Ramos (cell line): Measurements from ENCODE around the gene PPEF2.
"Not testable (repeated sequence)": the region's sequence is repeated elsewhere in the genome, so short reads cannot be mapped to it uniquely, and the experiment has no call there.

Experiments
- in situ Hi-C: fragments of 300-500 bp; cut with MboI; formaldehyde crosslinking; loops from one replicate; pipeline ENCODE4 v1.14.3; 2022; ENCODE audit warnings: low sequenced_read_pairs; ENCODE audit not compliant: unreplicated experiment

The PPEF2 gene

GRCh38 chr4:75902352-75902751 lies at the start of gene PPEF2:
PPEF2 (minus strand) TSS chr4:75902452; CDS start chr4:75896325, 6,127 bp downstream.
- in situ Hi-C loops = loop anchor here (10.0 kb wide), 1 partner anchor 162 kb away; no protein-coding TSS in a partner anchor

- in situ Hi-C loops = no loop called here
These were observed 48.1 kb upstream of the PPEF2 start for GRCh38 chr4:75950213-75950815.

GRCh38 chr4:75948822-75949444 lies 46.7 kb upstream of the PPEF2 start:
- in situ Hi-C loops = no loop called here

- in situ Hi-C loops = no loop called here
These were observed 38.5 kb upstream of the PPEF2 start, which contains the start of gene NAAA for GRCh38 chr4:75940692-75941253. NAAA (minus strand) TSS chr4:75941013; CDS start chr4:75940949, 64 bp downstream.

GRCh38 chr4:75939890-75940691 lies 37.8 kb upstream of the PPEF2 start:
- in situ Hi-C loops = no loop called here

- in situ Hi-C loops = no loop called here
These were observed 33.4 kb upstream of the PPEF2 start for GRCh38 chr4:75935628-75936027.

GRCh38 chr4:75930152-75930551 lies 27.9 kb upstream of the PPEF2 start:
- in situ Hi-C loops = no loop called here

- in situ Hi-C loops = not testable (repeated sequence)
These were observed 22.7 kb upstream of the PPEF2 start for GRCh38 chr4:75924916-75925315.

GRCh38 chr4:75924309-75924827 lies 22.1 kb upstream of the PPEF2 start:
- in situ Hi-C loops = no loop called here

GRCh38 chr4:75922588-75922987 lies 20.3 kb upstream of the PPEF2 start:
- in situ Hi-C loops = no loop called here

- in situ Hi-C loops = no loop called here
These were observed 19.7 kb upstream of the PPEF2 start for GRCh38 chr4:75921910-75922309.

- in situ Hi-C loops = no loop called here
These were observed 18.1 kb upstream of the PPEF2 start for GRCh38 chr4:75920327-75920726.

GRCh38 chr4:75919920-75920319 lies 17.7 kb upstream of the PPEF2 start:
- in situ Hi-C loops = no loop called here

- in situ Hi-C loops = no loop called here
These were observed 13.9 kb upstream of the PPEF2 start for GRCh38 chr4:75916091-75916661.

GRCh38 chr4:75912968-75913367 lies 10.7 kb upstream of the PPEF2 start:
- in situ Hi-C loops = no loop called here

GRCh38 chr4:75910831-75911230 lies 8.6 kb upstream of the PPEF2 start:
- in situ Hi-C loops = not testable (repeated sequence)

GRCh38 chr4:75909405-75909804 lies 7.2 kb upstream of the PPEF2 start:
- in situ Hi-C loops = loop anchor here (10.0 kb wide), 1 partner anchor 155 kb away; no protein-coding TSS in a partner anchor

- in situ Hi-C loops = loop anchor here (10.0 kb wide), 1 partner anchor 156 kb away; no protein-coding TSS in a partner anchor
These were observed 6.3 kb upstream of the PPEF2 start for GRCh38 chr4:75908555-75908954.

- in situ Hi-C loops = loop anchor here (10.0 kb wide), 1 partner anchor 157 kb away; no protein-coding TSS in a partner anchor
These were observed 5.7 kb upstream of the PPEF2 start for GRCh38 chr4:75907966-75908365.

- in situ Hi-C loops = loop anchor here (10.0 kb wide), 1 partner anchor 161 kb away; no protein-coding TSS in a partner anchor
These were observed 1.8 kb upstream of the PPEF2 start for GRCh38 chr4:75904076-75904475.
